ENCODE results near the gene TMBIM4. TPM values are rescaled to one million over a fixed set of nuclear protein-coding genes. Genes with fewer than 3 reads are reported as not detected.
"Not testable (repeated sequence)": the region's sequence is repeated elsewhere in the genome, so short reads cannot be mapped to it uniquely, and the experiment has no call there.

The TMBIM4 gene
- total RNA-seq, result 10 to 100 TPM; 26.5 to 43.5 TPM

GRCh38 chr12:66169221-66170170 lies at the start of gene TMBIM4:
Gene TMBIM4 (minus strand): TSS chr12:66169996. CDS start chr12:66169951, 45 bp downstream.
- peaks cover 5 to 11% of the 10 kb centered on the region in 2 donors for H3K9me3 Mint-ChIP-seq
- H3K27ac Mint-ChIP-seq, result peak within 1 kb of the TSS; percentile 97 to 100
- H3K36me3 Mint-ChIP-seq, result peaks cover 43 to 44% of the 10 kb centered on the region in 2 donors
- ATAC-seq, result peak; percentile 83 to 88
- peak; percentile 73 to 89 for DNase-seq (ENCODE audit: low spot score in 2 of 2)

- H3K9me3 Mint-ChIP-seq, result peaks cover 4 to 15% of the 10 kb centered on the region in 2 donors
- no peak overlapping the region for H3K27ac Mint-ChIP-seq
Observed at GRCh38 chr12:66217342-66217917, 47.6 kb upstream of the TMBIM4 start.

GRCh38 chr12:66213011-66213410 lies 43.2 kb upstream of the TMBIM4 start:
- not testable (repeated sequence) for H3K27ac Mint-ChIP-seq; DNase-seq (ENCODE audit: low spot score in 2 of 2); ATAC-seq

More at GRCh38 chr12:66217342-66217917, 47.6 kb upstream of the TMBIM4 start:
- ATAC-seq, result no peak
- H3K36me3 Mint-ChIP-seq, result peaks cover 8 to 12% of the 10 kb centered on the region in 2 donors
- no peak for DNase-seq (ENCODE audit: low spot score in 2 of 2)

GRCh38 chr12:66211573-66211972 lies 41.8 kb upstream of the TMBIM4 start:
- H3K9me3 Mint-ChIP-seq, result peaks cover 0 to 13% of the 10 kb centered on the region in 2 donors
- H3K36me3 Mint-ChIP-seq, result peaks cover 9 to 15% of the 10 kb centered on the region in 2 donors
- ATAC-seq; DNase-seq (ENCODE audit: low spot score in 2 of 2); H3K27ac Mint-ChIP-seq: not testable (repeated sequence)

More at GRCh38 chr12:66213011-66213410, 43.2 kb upstream of the TMBIM4 start:
- Mint-ChIP-seq H3K9me3 (peaks cover 0 to 13% of the 10 kb centered on the region in 2 donors), H3K36me3 (peaks cover 9 to 15% of the 10 kb centered on the region in 2 donors)

GRCh38 chr12:66210840-66211239 lies 41.0 kb upstream of the TMBIM4 start:
- peaks cover 0 to 13% of the 10 kb centered on the region in 2 donors for H3K9me3 Mint-ChIP-seq
- peaks cover 9 to 15% of the 10 kb centered on the region in 2 donors for H3K36me3 Mint-ChIP-seq
- H3K27ac Mint-ChIP-seq, result no peak overlapping the region
- DNase-seq (ENCODE audit: low spot score in 2 of 2) (no peak), ATAC-seq (no peak)

- DNase-seq (ENCODE audit: low spot score in 2 of 2), result no peak
- peaks cover 0 to 2% of the 10 kb centered on the region in 2 donors for H3K36me3 Mint-ChIP-seq
- H3K27ac Mint-ChIP-seq, result no peak overlapping the region
- peaks cover 0 to 5% of the 10 kb centered on the region in 2 donors for H3K9me3 Mint-ChIP-seq
- ATAC-seq, result no peak
Observed at GRCh38 chr12:66206141-66206540, 36.3 kb upstream of the TMBIM4 start.

- DNase-seq (ENCODE audit: low spot score in 2 of 2), result no peak
- H3K36me3 Mint-ChIP-seq, result peaks cover 0 to 10% of the 10 kb centered on the region in 2 donors
- ATAC-seq, result peak; percentile 78 to 93
- H3K9me3 Mint-ChIP-seq, result peaks cover 0 to 11% of the 10 kb centered on the region in 2 donors
- peak overlapping the region in 1 of 2 donors; percentile 6 for H3K27ac Mint-ChIP-seq
Observed at GRCh38 chr12:66203820-66204219, 34.0 kb upstream of the TMBIM4 start.

- peaks cover 0 to 11% of the 10 kb centered on the region in 2 donors for H3K9me3 Mint-ChIP-seq
- H3K36me3 Mint-ChIP-seq, result peaks cover 0 to 10% of the 10 kb centered on the region in 2 donors
- no peak for DNase-seq (ENCODE audit: low spot score in 2 of 2)
- no peak overlapping the region for H3K27ac Mint-ChIP-seq
- ATAC-seq, result no peak
Observed at GRCh38 chr12:66199831-66200509, 30.2 kb upstream of the TMBIM4 start.

GRCh38 chr12:66199141-66199540 lies 29.3 kb upstream of the TMBIM4 start:
- peaks cover 0 to 10% of the 10 kb centered on the region in 2 donors for H3K36me3 Mint-ChIP-seq
- DNase-seq (ENCODE audit: low spot score in 2 of 2) (no peak), ATAC-seq (no peak)
- peaks cover 0 to 11% of the 10 kb centered on the region in 2 donors for H3K9me3 Mint-ChIP-seq
- H3K27ac Mint-ChIP-seq, result no peak overlapping the region

GRCh38 chr12:66197495-66197921 lies 27.7 kb upstream of the TMBIM4 start:
- DNase-seq (ENCODE audit: low spot score in 2 of 2) (no peak), ATAC-seq (no peak)
- Mint-ChIP-seq H3K9me3 (peaks cover 0 to 11% of the 10 kb centered on the region in 2 donors), H3K27ac (no peak overlapping the region), H3K36me3 (peaks cover 0 to 10% of the 10 kb centered on the region in 2 donors)

GRCh38 chr12:66196806-66197205 lies 27.0 kb upstream of the TMBIM4 start:
- ATAC-seq (peak; percentile 71 to 88), DNase-seq (ENCODE audit: low spot score in 2 of 2) (no peak)
- peak overlapping the region in 1 of 2 donors; percentile 24 for H3K27ac Mint-ChIP-seq
- peaks cover 0 to 10% of the 10 kb centered on the region in 2 donors for H3K36me3 Mint-ChIP-seq
- H3K9me3 Mint-ChIP-seq, result peaks cover 0 to 11% of the 10 kb centered on the region in 2 donors

- no peak for DNase-seq (ENCODE audit: low spot score in 2 of 2)
- Mint-ChIP-seq H3K36me3 (peaks cover 0 to 5% of the 10 kb centered on the region in 2 donors), H3K9me3 (peaks cover 0 to 3% of the 10 kb centered on the region in 2 donors), H3K27ac (no peak overlapping the region)
- no peak for ATAC-seq
Observed at GRCh38 chr12:66195242-66195641, 25.4 kb upstream of the TMBIM4 start.

GRCh38 chr12:66194122-66194521 lies 24.3 kb upstream of the TMBIM4 start:
- H3K36me3 Mint-ChIP-seq, result no peaks in the 10 kb centered on the region
- H3K9me3 Mint-ChIP-seq, result no peaks in the 10 kb centered on the region
- ATAC-seq (no peak), DNase-seq (ENCODE audit: low spot score in 2 of 2) (no peak)
- H3K27ac Mint-ChIP-seq, result no peak overlapping the region

GRCh38 chr12:66191547-66192126 lies 21.8 kb upstream of the TMBIM4 start:
- Mint-ChIP-seq H3K36me3 (peaks cover 11 to 17% of the 10 kb centered on the region in 2 donors), H3K9me3 (no peaks in the 10 kb centered on the region), H3K27ac (no peak overlapping the region)
- ATAC-seq (no peak), DNase-seq (ENCODE audit: low spot score in 2 of 2) (no peak)

- DNase-seq (ENCODE audit: low spot score in 2 of 2) (no peak), ATAC-seq (no peak)
- no peak overlapping the region for H3K27ac Mint-ChIP-seq
- no peaks in the 10 kb centered on the region for H3K9me3 Mint-ChIP-seq
- H3K36me3 Mint-ChIP-seq, result peaks cover 11 to 17% of the 10 kb centered on the region in 2 donors
Observed at GRCh38 chr12:66190519-66191370, 20.9 kb upstream of the TMBIM4 start.

All from activated naive CD4-positive, alpha-beta T cell treated with anti-CD3 and anti-CD28 coated beads, Interleukin-2, amount 50 U/mL, for 72 hours (primary cell).